ENCODE data around the gene SLC9B1. TPM values are rescaled to one million over a fixed set of nuclear protein-coding genes. Genes with fewer than 3 reads are reported as not detected.

SLC9B1 gene
- 0.64 and 1.8 TPM in 2 replicates for polyA plus RNA-seq

GRCh38 chr4:103019308-103020124, at the start of gene SLC9B1:
Gene SLC9B1 (minus strand): TSS chr4:103019705. CDS start chr4:102991711, 27,994 bp downstream.

GRCh38 chr4:102868781-102869568, 150.5 kb downstream of the SLC9B1 start, which contains the start of gene CISD2:
Gene CISD2 (plus strand): TSS chr4:102868992. CDS start chr4:102869085, 93 bp downstream.

Other genes with a start within 250 kb of the SLC9B1 start
- gene UBE2D3, start 192.2 kb downstream of the SLC9B1 start, polyA plus RNA-seq, result 120 and 153 TPM in 2 replicates
- gene CISD2, start 150.7 kb downstream of the SLC9B1 start, polyA plus RNA-seq, result 146 and 152 TPM in 2 replicates
- gene SLC9B2, start 57.1 kb upstream of the SLC9B1 start, polyA plus RNA-seq, result 19.6 and 19.9 TPM in 2 replicates
- gene BDH2, start 80.1 kb upstream of the SLC9B1 start, polyA plus RNA-seq, result 43.9 and 65.4 TPM in 2 replicates
- 0.56 and 1.3 TPM in 2 replicates for gene CENPE, start 178.6 kb upstream of the SLC9B1 start, polyA plus RNA-seq